Gastroesophageal sphincter (tissue), 3 donors: ENCODE results near the gene COPZ1.

ENCODE experiments used
- POLR2A ChIP-seq, 2 donors: fragments of 450-650 bp; IDR thresholded peaks; one replicate each; pipeline ENCODE4 v1.6.1; 2017; ENCODE audit warnings: antibody characterized with exemption in 2 of 2, mild to moderate bottlenecking in 2 of 2, moderate library complexity in 1 of 2
- TF ChIP-seq, protein P1 (sequence below), 4 experiments: fragments of 200-600 bp in 2 of 4; fragments of 450-650 bp in 2 of 4; sonication (generic) in 1 of 4; IDR thresholded peaks; one replicate each; pipeline ENCODE4 v1.5.1; 2017 to 2019; ENCODE audit warnings: antibody characterized with exemption in 4 of 4, mild to moderate bottlenecking in 2 of 4, moderate library complexity in 2 of 4

DNA sequence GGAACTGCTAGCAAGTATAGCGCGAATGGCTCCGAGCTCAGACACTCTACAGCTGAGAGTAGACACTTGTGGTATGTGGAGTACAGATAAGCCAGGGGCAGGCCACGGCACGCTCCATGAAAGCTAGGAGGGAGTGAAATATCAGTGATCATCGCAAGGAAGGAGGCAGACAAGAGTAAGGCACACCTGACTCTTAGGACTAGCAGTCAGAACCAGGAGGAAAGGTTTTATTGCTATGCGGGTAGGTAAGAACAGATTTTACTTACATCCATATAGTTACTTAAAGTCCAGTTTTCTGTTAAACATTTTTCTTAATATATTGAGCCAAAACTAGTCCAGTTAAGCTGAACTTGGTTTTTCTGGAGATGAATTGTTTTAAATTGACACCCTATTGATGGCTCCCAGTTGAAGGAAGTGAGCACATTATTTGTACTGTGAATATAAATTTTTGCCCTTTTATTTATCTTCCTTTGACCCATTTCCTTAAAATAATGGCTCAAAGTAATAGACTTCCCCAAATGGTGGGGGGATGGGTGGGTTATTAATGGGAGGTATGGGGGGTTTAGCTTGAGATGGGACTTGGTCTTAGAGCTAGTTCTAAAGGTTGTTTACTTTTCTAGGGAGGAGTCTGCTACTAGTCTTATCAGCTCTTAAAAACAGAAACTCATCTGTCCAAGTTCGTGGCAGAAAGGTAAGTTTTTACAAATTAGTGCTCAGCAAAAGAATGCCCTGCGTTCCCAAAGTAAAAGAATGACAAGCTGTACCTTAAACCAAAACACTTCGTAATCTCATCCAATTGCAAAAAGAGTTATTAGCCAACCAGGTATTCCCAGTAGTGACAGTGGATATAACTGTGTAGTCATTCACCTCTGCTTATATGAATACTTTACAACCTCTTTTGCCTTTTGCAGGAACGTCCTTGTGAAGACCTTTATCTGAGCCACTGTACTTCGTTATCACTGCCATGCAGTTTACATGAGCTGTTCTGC, 38.6 kb upstream of the COPZ1 start:
- TF ChIP-seq, protein P1, sequence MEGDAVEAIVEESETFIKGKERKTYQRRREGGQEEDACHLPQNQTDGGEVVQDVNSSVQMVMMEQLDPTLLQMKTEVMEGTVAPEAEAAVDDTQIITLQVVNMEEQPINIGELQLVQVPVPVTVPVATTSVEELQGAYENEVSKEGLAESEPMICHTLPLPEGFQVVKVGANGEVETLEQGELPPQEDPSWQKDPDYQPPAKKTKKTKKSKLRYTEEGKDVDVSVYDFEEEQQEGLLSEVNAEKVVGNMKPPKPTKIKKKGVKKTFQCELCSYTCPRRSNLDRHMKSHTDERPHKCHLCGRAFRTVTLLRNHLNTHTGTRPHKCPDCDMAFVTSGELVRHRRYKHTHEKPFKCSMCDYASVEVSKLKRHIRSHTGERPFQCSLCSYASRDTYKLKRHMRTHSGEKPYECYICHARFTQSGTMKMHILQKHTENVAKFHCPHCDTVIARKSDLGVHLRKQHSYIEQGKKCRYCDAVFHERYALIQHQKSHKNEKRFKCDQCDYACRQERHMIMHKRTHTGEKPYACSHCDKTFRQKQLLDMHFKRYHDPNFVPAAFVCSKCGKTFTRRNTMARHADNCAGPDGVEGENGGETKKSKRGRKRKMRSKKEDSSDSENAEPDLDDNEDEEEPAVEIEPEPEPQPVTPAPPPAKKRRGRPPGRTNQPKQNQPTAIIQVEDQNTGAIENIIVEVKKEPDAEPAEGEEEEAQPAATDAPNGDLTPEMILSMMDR (IDR thresholded peaks at IDR 0.05), result no peak
- TF ChIP-seq POLR2A (IDR thresholded peaks at IDR 0.05), result no peak
